ENCODE results near the gene TBL1X.

- TF ChIP-seq CTCF (IDR thresholded peaks at IDR 0.05; ENCODE audit: low read depth, low read length) (no peak), EZH2phosphoT487 (IDR thresholded peaks at IDR 0.05; ENCODE audit: low read depth) (no peak)
Observed at GRCh38 chrX:9656871-9657270, 192.0 kb downstream of the TBL1X start.
